NCI-H446 treated with DMSO at 0.1 percent for 48 hours (cell line): Measurements from ENCODE around the gene PTPN9.
"Not testable (repeated sequence)": the region's sequence is repeated elsewhere in the genome, so short reads cannot be mapped to it uniquely, and the experiment has no call there.

ENCODE experiments used
- DNase-seq: peaks from one replicate; lab custom pipeline; 2025; lab: John Stamatoyannopoulos, UW

The PTPN9 gene

GRCh38 chr15:75582943-75583342 is 3.8 kb upstream of the PTPN9 start:
- not testable (repeated sequence) for DNase-seq

GRCh38 chr15:75578173-75578947 is 755 bp downstream of the PTPN9 start:
- DNase-seq, result no peak

DNA sequence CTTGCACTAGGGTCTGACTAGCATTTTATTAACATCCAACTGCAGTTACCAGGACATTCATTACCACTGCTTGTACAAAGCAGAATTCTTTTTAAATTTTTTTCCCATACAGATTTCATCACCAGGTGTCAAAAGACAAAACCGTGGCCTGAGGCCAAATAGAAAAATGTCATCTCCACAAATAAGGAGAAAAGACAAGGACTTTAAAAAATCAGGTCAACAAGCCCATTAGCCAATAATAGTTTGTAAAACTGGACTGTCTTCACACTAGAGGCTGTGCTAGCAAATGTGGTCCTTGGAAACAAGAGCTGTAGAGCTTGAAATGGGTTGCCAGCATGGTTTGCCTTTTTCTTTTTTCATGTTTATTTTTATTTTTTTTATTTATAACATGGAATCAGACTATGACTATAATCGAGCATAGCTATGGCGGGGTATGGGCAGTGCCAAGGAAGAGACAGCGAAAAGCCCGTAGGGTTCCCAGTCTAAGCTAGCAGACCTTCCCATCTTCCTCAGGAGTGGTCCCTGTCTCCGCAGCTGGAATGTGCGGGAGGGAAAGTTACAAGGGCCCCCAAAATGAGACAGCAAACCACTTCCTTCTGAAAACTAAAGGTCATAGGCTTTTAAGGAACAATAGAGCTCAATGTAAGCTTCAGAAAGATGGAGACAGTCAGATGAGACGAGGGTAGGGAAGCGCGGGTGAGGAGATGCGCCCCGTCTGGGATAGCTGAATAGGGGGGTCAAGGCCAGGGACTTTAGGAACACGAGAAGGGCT is 1.5 kb downstream of the PTPN9 start:
- no peak for DNase-seq

GRCh38 chr15:75573648-75574384 is 5.3 kb downstream of the PTPN9 start:
- DNase-seq, result no peak

DNA sequence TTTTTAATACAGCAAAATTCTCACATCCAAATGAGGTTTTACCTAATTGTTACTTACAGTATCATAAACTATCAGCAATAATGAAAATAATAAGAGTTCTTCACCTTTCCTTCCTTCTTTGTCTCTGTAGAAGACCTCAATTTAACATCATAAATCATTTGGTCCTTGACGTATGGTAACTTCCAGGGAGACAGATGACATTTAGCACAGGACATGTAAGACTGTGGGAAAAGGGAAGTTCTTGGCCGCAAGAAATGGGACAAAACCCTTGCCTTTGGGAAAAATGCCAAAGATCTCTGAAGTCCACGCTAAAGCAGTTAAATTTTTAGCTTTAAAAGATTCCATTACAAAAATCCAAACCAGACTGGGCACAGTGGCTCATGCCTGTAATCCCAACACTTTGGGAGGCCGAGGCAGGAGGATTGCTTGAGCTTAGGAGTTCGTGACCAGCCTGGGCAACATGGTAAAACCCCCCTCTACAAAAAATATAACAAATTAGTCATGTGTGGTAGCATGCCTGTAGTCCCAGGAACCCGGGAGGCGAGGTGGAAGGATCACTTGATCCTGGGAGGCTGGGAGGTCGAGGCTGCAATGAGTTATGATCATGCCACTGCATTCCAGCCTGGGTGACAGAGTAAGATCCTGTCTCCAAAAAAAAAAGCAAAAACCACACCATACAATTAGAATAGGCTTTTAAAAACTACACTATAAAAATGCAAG is 8.8 kb downstream of the PTPN9 start:
- DNase-seq, result no peak

DNA sequence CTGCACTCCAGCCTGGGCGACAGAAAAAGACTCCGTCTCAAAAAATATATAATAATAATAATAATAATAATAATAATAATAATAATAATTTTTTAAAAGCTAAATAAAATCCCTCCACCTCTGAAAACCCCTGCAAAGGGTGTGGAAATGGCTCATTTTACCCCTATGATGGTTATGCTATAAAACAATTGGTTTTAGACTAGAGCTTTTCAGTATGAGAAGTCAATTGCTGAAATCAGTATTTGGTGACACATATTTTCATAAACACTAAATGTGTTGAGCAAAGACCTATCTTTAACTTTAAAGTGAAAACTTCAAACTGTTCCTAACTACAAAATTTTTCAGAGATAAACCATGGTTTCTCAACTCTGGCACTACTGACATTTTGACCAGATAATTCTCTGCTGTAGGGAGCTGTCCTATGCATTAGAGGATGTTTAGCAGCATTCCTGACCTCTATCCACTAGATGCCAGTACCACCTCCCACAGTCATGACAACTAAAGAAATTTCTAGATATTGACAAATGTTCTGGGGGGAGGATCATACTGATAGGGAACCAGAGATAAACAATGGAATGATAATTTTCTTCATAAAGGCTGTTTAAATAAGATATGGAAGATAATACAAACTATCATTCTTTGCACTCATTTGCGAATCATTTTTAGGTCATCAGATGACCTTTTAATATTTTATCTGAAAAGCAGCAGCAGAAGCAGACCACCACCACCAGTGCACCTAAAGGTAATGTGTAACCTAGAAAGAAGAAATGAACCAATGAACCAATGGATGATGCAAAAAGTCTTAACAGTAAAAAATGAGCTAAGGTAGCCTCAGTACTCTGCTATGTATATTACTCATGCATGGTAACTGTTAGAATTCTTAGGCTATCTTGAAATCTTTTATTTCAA is 13.8 kb downstream of the PTPN9 start:
- no peak for DNase-seq

DNA sequence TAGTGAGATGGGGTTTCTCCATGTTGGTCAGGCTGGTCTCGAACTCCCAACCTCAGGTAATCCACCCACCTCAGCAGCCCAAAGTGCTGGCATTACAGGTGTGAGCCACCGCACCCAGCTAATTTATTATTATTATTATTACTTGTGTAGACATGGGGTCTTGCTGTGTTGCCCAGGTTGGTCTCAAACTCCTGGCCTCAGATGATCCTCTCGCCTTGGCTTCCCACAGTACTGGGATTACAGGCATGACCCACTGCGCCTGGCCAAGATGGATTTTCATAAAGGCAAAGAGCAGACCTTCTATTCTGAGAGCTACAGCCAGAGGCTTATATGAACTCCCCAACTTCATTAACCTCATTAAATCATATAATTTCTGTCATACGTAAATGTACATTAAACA is 17.2 kb downstream of the PTPN9 start:
- no peak for DNase-seq

- not testable (repeated sequence) for DNase-seq
Observed at GRCh38 chr15:75559360-75559759, 19.8 kb downstream of the PTPN9 start.

DNA sequence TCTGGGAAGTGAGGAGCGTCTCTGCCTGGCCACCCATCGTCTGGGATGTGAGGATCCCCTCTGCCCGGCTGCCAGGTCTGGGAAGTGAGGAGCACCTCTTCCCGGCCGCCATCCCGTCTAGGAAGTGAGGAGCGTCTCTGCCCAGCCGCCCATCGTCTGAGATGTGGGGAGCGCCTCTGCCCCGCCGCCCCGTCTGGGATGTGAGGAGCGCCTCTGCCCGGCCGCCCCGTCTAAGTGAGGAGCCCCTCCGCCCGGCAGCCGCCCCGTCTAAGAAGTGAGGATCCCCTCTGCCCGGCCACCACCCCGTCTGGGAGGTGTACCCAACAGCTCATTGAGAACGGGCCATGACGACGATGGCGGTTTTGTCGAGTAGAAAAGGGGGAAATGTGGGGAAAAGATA is 20.2 kb downstream of the PTPN9 start:
- not testable (repeated sequence) for DNase-seq

GRCh38 chr15:75554717-75555116 is 24.4 kb downstream of the PTPN9 start:
- peak; percentile 65 for DNase-seq

DNA sequence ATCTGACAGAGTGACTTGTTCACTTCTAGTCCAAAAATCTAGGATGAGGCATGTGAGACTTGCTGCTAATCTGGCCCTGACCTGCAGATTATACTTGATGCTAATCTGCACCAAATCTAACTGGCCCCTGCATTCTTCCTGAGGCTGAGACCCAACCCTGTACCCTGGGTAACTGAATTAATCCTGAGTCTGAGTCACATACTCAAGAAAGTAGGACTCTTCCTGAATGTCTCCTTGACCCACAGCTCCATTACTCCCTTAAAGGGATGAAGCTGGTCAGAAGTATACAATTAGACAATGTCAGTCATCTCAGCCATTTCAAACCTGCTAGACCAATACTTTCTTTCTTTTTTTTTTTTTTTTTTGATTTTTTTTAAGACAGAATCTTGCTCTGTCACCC is 25.5 kb downstream of the PTPN9 start:
- no peak for DNase-seq

- DNase-seq, result no peak
Observed at GRCh38 chr15:75551091-75551490, 28.0 kb downstream of the PTPN9 start.

GRCh38 chr15:75545064-75545463 is 34.1 kb downstream of the PTPN9 start:
- DNase-seq, result no peak

- no peak for DNase-seq
Observed at GRCh38 chr15:75544359-75544758, 34.8 kb downstream of the PTPN9 start.

GRCh38 chr15:75542949-75543545 is 36.1 kb downstream of the PTPN9 start:
- not testable (repeated sequence) for DNase-seq

- DNase-seq, result no peak
Observed at GRCh38 chr15:75542386-75542797, 36.7 kb downstream of the PTPN9 start.

- no peak for DNase-seq
Observed at GRCh38 chr15:75538376-75538775, 40.7 kb downstream of the PTPN9 start.

DNA sequence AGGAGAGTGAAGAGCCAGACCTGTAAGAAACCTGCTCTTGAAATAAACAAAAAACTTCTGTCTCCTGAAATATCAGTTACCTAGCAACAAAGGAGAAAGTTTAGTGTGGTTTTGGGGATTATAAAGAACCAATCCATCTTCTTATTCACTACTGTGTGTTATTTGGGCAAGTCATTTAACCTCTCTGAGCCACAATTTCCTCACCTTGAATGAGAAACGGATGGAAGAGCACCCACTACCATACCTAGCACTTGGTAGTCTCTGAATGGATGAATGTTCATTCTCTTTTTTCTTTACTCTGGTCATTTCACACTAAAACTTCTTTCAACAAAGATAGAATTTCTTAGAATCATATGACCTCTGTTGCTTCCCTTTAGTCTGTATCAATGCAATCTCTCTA is 45.2 kb downstream of the PTPN9 start:
- no peak for DNase-seq

DNA sequence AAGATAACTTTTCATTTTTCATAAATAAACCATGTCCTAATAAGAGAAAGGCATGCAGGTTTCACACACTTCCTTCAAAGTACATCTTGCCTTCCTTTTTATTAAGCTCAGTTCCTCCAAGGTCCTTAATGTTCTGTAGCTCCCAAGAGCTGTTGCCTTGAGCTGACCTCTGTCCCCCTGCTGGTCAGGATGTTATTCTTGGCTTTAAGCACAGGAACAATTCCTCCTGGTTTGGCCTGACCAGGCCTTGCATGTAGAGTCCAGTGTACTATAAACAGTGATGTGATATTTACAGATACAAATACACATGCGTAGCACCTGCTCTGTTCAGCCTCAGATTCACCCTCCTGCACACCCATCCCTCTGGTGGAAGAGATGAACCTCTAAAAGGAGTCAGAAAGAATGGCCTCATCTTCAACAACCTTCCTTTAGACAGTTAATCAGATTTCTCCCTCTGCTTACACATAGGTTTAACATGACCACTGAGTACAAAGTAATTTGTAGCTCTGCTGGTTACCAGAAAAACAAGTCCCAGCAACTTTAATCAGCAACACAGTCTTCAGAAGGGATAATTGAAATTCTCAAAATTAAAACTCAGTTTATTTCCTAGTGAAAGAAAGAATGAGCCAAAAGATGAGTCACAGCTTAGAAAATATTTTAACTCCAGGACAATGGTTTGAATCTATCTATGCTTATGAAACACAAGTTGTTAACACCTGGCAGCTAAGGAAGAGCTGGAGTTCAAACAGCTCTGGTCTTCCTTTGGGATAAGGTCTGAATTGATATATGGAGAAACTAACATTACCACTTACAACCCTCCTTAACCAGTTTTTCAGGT is 46.5 kb downstream of the PTPN9 start:
- DNase-seq, result no peak

DNA sequence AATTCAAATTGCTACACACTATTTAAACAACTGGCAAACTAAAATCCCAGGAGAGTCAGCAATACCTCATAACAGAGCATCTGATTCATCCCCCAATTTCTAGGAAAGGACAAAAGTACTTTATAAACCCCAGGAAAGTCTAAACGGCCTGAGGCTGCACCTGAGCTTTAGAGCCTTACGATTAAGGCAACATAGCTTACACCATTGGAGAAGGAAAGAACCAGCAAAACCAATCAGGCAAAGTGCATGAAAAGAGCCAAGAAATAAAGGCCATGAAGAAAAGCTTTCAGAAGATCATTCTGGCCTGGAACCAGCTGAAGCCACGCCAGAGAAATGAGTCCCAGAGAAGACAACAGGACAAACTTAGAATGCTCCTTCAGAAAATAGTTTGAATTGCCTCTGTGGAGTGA is 48.1 kb downstream of the PTPN9 start:
- peak; percentile 39 for DNase-seq
